NB4 (cell line): ENCODE data around the gene PEPD.
"Not testable (repeated sequence)": the region's sequence is repeated elsewhere in the genome, so short reads cannot be mapped to it uniquely, and the experiment has no call there.

Experiments
- DNase-seq: peaks from one replicate; pipeline ENCODE4 v3.0.0; 2010; ENCODE audit warnings: low read depth
- H3K4me3 ChIP-seq: one replicate; pipeline ENCODE4 v1.5.1; 2011; ENCODE audit warnings: mild to moderate bottlenecking, low read depth, low read length, moderate library complexity
- CTCF ChIP-seq: IDR thresholded peaks from one replicate; pipeline ENCODE4 v1.5.1; 2012; ENCODE audit warnings: low read depth, low read length
- MAX ChIP-seq: IDR thresholded peaks from 2 replicates; pipeline ENCODE4 v1.6.1; 2011; ENCODE audit warnings: low read depth, low read length
- MYC ChIP-seq: IDR thresholded peaks from 2 replicates; pipeline ENCODE4 v1.6.1; 2011; ENCODE audit warnings: low read depth, low read length
- POLR2A ChIP-seq: IDR thresholded peaks from 2 replicates; pipeline ENCODE4 v1.6.1; 2011; ENCODE audit warnings: mild to moderate bottlenecking; ENCODE audit not compliant: insufficient read length; ENCODE audit errors: extremely low read depth

Gene PEPD

GRCh38 chr19:33556261-33556660, 34.7 kb upstream of the PEPD start:
- DNase-seq: no peak
- TF ChIP-seq MYC: no peak
- no peak for TF ChIP-seq CTCF
- TF ChIP-seq MAX: no peak
- no peak for TF ChIP-seq POLR2A
- H3K4me3 ChIP-seq: no peak overlapping the region

GRCh38 chr19:33555726-33556125, 34.1 kb upstream of the PEPD start:
- H3K4me3 ChIP-seq: not testable (repeated sequence)

GRCh38 chr19:33554821-33555220, 33.2 kb upstream of the PEPD start:
- H3K4me3 ChIP-seq: no peak overlapping the region
- DNase-seq: no peak

More at GRCh38 chr19:33555726-33556125, 34.1 kb upstream of the PEPD start:
- DNase-seq: peak; percentile 15

GRCh38 chr19:33554391-33554790, 32.8 kb upstream of the PEPD start:
- DNase-seq: no peak
- TF ChIP-seq MAX (no peak), CTCF (no peak), MYC (no peak), POLR2A (no peak)
- H3K4me3 ChIP-seq: no peak overlapping the region

More at GRCh38 chr19:33554821-33555220, 33.2 kb upstream of the PEPD start:
- TF ChIP-seq MAX: no peak
- no peak for TF ChIP-seq POLR2A
- no peak for TF ChIP-seq MYC
- no peak for TF ChIP-seq CTCF

- no peak for DNase-seq
- TF ChIP-seq MYC (no peak), MAX (no peak), POLR2A (no peak), CTCF (no peak)
- H3K4me3 ChIP-seq: no peak overlapping the region
These were observed 32.1 kb upstream of the PEPD start for GRCh38 chr19:33553530-33554310.

- H3K4me3 ChIP-seq: no peak overlapping the region
- TF ChIP-seq MYC (no peak), POLR2A (no peak)
- DNase-seq: no peak
These were observed 31.3 kb upstream of the PEPD start for GRCh38 chr19:33552928-33553279.

GRCh38 chr19:33552191-33552927, 30.8 kb upstream of the PEPD start:
- H3K4me3 ChIP-seq: no peak overlapping the region
- TF ChIP-seq MYC: no peak
- TF ChIP-seq MAX: no peak
- TF ChIP-seq POLR2A: no peak
- no peak for TF ChIP-seq CTCF
- DNase-seq: no peak
